GM12878 (cell line): ENCODE results near the gene NOP9. TPM values are rescaled to one million over a fixed set of nuclear protein-coding genes. Genes with fewer than 3 reads are reported as not detected.

Source experiments
- polyA plus RNA-seq, 11 experiments: library from polyadenylated mRNA; depleted of rRNA in 4 of 11; unstranded in 6 of 11; stranded (reverse) in 5 of 11; fragments of >200 nt; fragmentation: Nextera tagmentation in 4 of 11; fragmentation: Illumina TruSeq in 1 of 11; extraction: Ambion mirVana in 4 of 11; extraction: Trizol in 1 of 11; gene quantifications; 1 replicate in 1 of 11; 2 replicates in 10 of 11; pipeline versions ENCODE4 v1.2.1 to v1.2.3, GENCODE V29; 2011 to 2016; ENCODE audit warnings: inconsistent platforms in 2 of 11, missing spikeins in 2 of 11, low read depth in 1 of 11
- small RNA-seq: library from RNA; depleted of rRNA; stranded (forward); fragments of <200 nt; gene quantifications from one replicate; pipeline ENCODE3, GENCODE V24; 2014
- total RNA-seq, 4 experiments: library from RNA; depleted of rRNA in 3 of 4; stranded (reverse); fragments of >200 nt in 3 of 4; fragmentation: Illumina TruSeq in 1 of 4; extraction: Trizol in 1 of 4; gene quantifications; 2 replicates each; pipeline versions ENCODE4 v1.2.1 to v1.2.3, GENCODE V29; 2013 to 2021

Gene NOP9
- total and polyA plus RNA-seq, 10 of the 15 experiments (the other 5 are each of a cell fraction or from before 2014, with no cell fraction given): 2.4 to 43.9 (median 20.3) TPM

Small RNAs within 50 kb of the gene (small RNA-seq; reads per million reads assigned to genes)
- not detected for gene RF00026

Other genes with a start within 250 kb of the NOP9 start
Only the 7 nearest of the 34 such genes appear.
- gene TGM1, start 36.7 kb upstream of the NOP9 start, total RNA-seq (2014; rRNA removed): 3.5 and 4.8 TPM in 2 replicates
- 1.6 and 1.7 TPM in 2 replicates for gene TGM1, start 36.7 kb upstream of the NOP9 start, total RNA-seq (2014; rRNA removed; fragmentation: Illumina TruSeq; extraction: Trizol)
- gene TGM1, start 36.7 kb upstream of the NOP9 start, total RNA-seq (2021): 4.6 and 5.9 TPM in 2 replicates
- 1.3 and 1.9 TPM in 2 replicates for gene TGM1, start 36.7 kb upstream of the NOP9 start, polyA plus RNA-seq (2011; rRNA removed)
- gene TGM1, start 36.7 kb upstream of the NOP9 start, polyA plus RNA-seq (2014; fragmentation: Illumina TruSeq; extraction: Trizol): 0.79 and 3.9 TPM in 2 replicates
- gene TGM1, start 36.7 kb upstream of the NOP9 start, polyA plus RNA-seq (2014; fragmentation: Nextera tagmentation; extraction: Ambion mirVana): under 1 TPM; 0.05 to 0.18 TPM
- gene TGM1, start 36.7 kb upstream of the NOP9 start, polyA plus RNA-seq (2014; rRNA removed): 4.4 and 6.0 TPM in 2 replicates
- 1 to 10 TPM in 1 of 2 experiments, under 1 TPM in 1; 0.63 to 1.3 TPM for gene TGM1, start 36.7 kb upstream of the NOP9 start, polyA plus RNA-seq (2016; fragmentation: Nextera tagmentation; extraction: Ambion mirVana)
- gene RABGGTA, start 28.3 kb upstream of the NOP9 start, total RNA-seq (2014; rRNA removed): 54.1 and 55.7 TPM in 2 replicates
- gene RABGGTA, start 28.3 kb upstream of the NOP9 start, total RNA-seq (2014; rRNA removed; fragmentation: Illumina TruSeq; extraction: Trizol): 19.1 and 20.2 TPM in 2 replicates
- gene RABGGTA, start 28.3 kb upstream of the NOP9 start, total RNA-seq (2021): 54.4 and 59.1 TPM in 2 replicates
- 15.8 and 37.5 TPM in 2 replicates for gene RABGGTA, start 28.3 kb upstream of the NOP9 start, polyA plus RNA-seq (2011; rRNA removed)
- 18.4 and 35.6 TPM in 2 replicates for gene RABGGTA, start 28.3 kb upstream of the NOP9 start, polyA plus RNA-seq (2014; fragmentation: Illumina TruSeq; extraction: Trizol)
- gene RABGGTA, start 28.3 kb upstream of the NOP9 start, polyA plus RNA-seq (2014; fragmentation: Nextera tagmentation; extraction: Ambion mirVana): 10 to 100 TPM; 38.2 to 38.6 TPM
- 55.1 and 59.8 TPM in 2 replicates for gene RABGGTA, start 28.3 kb upstream of the NOP9 start, polyA plus RNA-seq (2014; rRNA removed)
- gene RABGGTA, start 28.3 kb upstream of the NOP9 start, polyA plus RNA-seq (2016; fragmentation: Nextera tagmentation; extraction: Ambion mirVana): 10 to 100 TPM; 69.5 to 75.6 TPM
- gene DHRS1, start 70 bp upstream of the NOP9 start, total RNA-seq (2014; rRNA removed): 14.0 and 17.6 TPM in 2 replicates
- gene DHRS1, start 70 bp upstream of the NOP9 start, total RNA-seq (2014; rRNA removed; fragmentation: Illumina TruSeq; extraction: Trizol): 12.1 and 12.6 TPM in 2 replicates
- gene DHRS1, start 70 bp upstream of the NOP9 start, total RNA-seq (2021): 23.3 and 26.8 TPM in 2 replicates
- 12.6 and 16.0 TPM in 2 replicates for gene DHRS1, start 70 bp upstream of the NOP9 start, polyA plus RNA-seq (2011; rRNA removed)
- gene DHRS1, start 70 bp upstream of the NOP9 start, polyA plus RNA-seq (2014; fragmentation: Illumina TruSeq; extraction: Trizol): 16.9 and 26.1 TPM in 2 replicates
- gene DHRS1, start 70 bp upstream of the NOP9 start, polyA plus RNA-seq (2014; fragmentation: Nextera tagmentation; extraction: Ambion mirVana): 10 to 100 TPM; 44.6 to 45.0 TPM
- gene DHRS1, start 70 bp upstream of the NOP9 start, polyA plus RNA-seq (2014; rRNA removed): 25.3 and 29.2 TPM in 2 replicates
- gene DHRS1, start 70 bp upstream of the NOP9 start, polyA plus RNA-seq (2016; fragmentation: Nextera tagmentation; extraction: Ambion mirVana): 10 to 100 TPM; 30.4 to 32.5 TPM
- 4.1 and 5.5 TPM in 2 replicates for gene CIDEB, start 8.1 kb downstream of the NOP9 start, total RNA-seq (2014; rRNA removed)
- 2.5 and 2.7 TPM in 2 replicates for gene CIDEB, start 8.1 kb downstream of the NOP9 start, total RNA-seq (2014; rRNA removed; fragmentation: Illumina TruSeq; extraction: Trizol)
- 5.1 and 5.5 TPM in 2 replicates for gene CIDEB, start 8.1 kb downstream of the NOP9 start, total RNA-seq (2021)
- 0.19 and 0.34 TPM in 2 replicates for gene CIDEB, start 8.1 kb downstream of the NOP9 start, polyA plus RNA-seq (2011; rRNA removed)
- gene CIDEB, start 8.1 kb downstream of the NOP9 start, polyA plus RNA-seq (2014; fragmentation: Illumina TruSeq; extraction: Trizol): 5.2 and 5.7 TPM in 2 replicates
- gene CIDEB, start 8.1 kb downstream of the NOP9 start, polyA plus RNA-seq (2014; fragmentation: Nextera tagmentation; extraction: Ambion mirVana): 1 to 10 TPM in 1 of 2 experiments, under 1 TPM in 1; 0.82 to 2.3 TPM
- 5.4 and 6.3 TPM in 2 replicates for gene CIDEB, start 8.1 kb downstream of the NOP9 start, polyA plus RNA-seq (2014; rRNA removed)
- 1 to 10 TPM; 3.1 to 3.3 TPM for gene CIDEB, start 8.1 kb downstream of the NOP9 start, polyA plus RNA-seq (2016; fragmentation: Nextera tagmentation; extraction: Ambion mirVana)
- 7.8 and 10.0 TPM in 2 replicates for gene LTB4R2, start 10.3 kb downstream of the NOP9 start, total RNA-seq (2014; rRNA removed)
- 2.6 and 2.8 TPM in 2 replicates for gene LTB4R2, start 10.3 kb downstream of the NOP9 start, total RNA-seq (2014; rRNA removed; fragmentation: Illumina TruSeq; extraction: Trizol)
- gene LTB4R2, start 10.3 kb downstream of the NOP9 start, total RNA-seq (2021): 8.9 and 13.0 TPM in 2 replicates
- 2.4 and 2.5 TPM in 2 replicates for gene LTB4R2, start 10.3 kb downstream of the NOP9 start, polyA plus RNA-seq (2011; rRNA removed)
- 3.0 and 3.3 TPM in 2 replicates for gene LTB4R2, start 10.3 kb downstream of the NOP9 start, polyA plus RNA-seq (2014; fragmentation: Illumina TruSeq; extraction: Trizol)
- under 1 TPM; 0.06 to 0.09 TPM for gene LTB4R2, start 10.3 kb downstream of the NOP9 start, polyA plus RNA-seq (2014; fragmentation: Nextera tagmentation; extraction: Ambion mirVana)
- gene LTB4R2, start 10.3 kb downstream of the NOP9 start, polyA plus RNA-seq (2014; rRNA removed): 16.0 and 17.8 TPM in 2 replicates
- gene LTB4R2, start 10.3 kb downstream of the NOP9 start, polyA plus RNA-seq (2016; fragmentation: Nextera tagmentation; extraction: Ambion mirVana): 1 to 10 TPM in 1 of 2 experiments, under 1 TPM in 1; 0.96 to 1.2 TPM
- gene LTB4R, start 11.7 kb downstream of the NOP9 start, total RNA-seq (2014; rRNA removed): 4.9 and 10.8 TPM in 2 replicates
- 2.9 and 3.1 TPM in 2 replicates for gene LTB4R, start 11.7 kb downstream of the NOP9 start, total RNA-seq (2014; rRNA removed; fragmentation: Illumina TruSeq; extraction: Trizol)
- gene LTB4R, start 11.7 kb downstream of the NOP9 start, total RNA-seq (2021): 6.8 and 9.2 TPM in 2 replicates
- 3.9 and 4.8 TPM in 2 replicates for gene LTB4R, start 11.7 kb downstream of the NOP9 start, polyA plus RNA-seq (2011; rRNA removed)
- gene LTB4R, start 11.7 kb downstream of the NOP9 start, polyA plus RNA-seq (2014; fragmentation: Illumina TruSeq; extraction: Trizol): 7.8 and 10.6 TPM in 2 replicates
- gene LTB4R, start 11.7 kb downstream of the NOP9 start, polyA plus RNA-seq (2014; fragmentation: Nextera tagmentation; extraction: Ambion mirVana): 1 to 10 TPM; 1.2 to 1.7 TPM
- gene LTB4R, start 11.7 kb downstream of the NOP9 start, polyA plus RNA-seq (2014; rRNA removed): 14.0 and 18.3 TPM in 2 replicates
- gene LTB4R, start 11.7 kb downstream of the NOP9 start, polyA plus RNA-seq (2016; fragmentation: Nextera tagmentation; extraction: Ambion mirVana): 1 to 10 TPM; 3.1 to 3.2 TPM
- gene ADCY4, start 35.2 kb downstream of the NOP9 start, total RNA-seq (2014; rRNA removed): 0.11 and 0.23 TPM in 2 replicates
- 0.46 TPM in 1 of 2 replicates, not detected in the other for gene ADCY4, start 35.2 kb downstream of the NOP9 start, total RNA-seq (2014; rRNA removed; fragmentation: Illumina TruSeq; extraction: Trizol)
- 0.87 and 1.0 TPM in 2 replicates for gene ADCY4, start 35.2 kb downstream of the NOP9 start, total RNA-seq (2021)
- 0.09 and 0.34 TPM in 2 replicates for gene ADCY4, start 35.2 kb downstream of the NOP9 start, polyA plus RNA-seq (2011; rRNA removed)
- 0.21 and 0.60 TPM in 2 replicates for gene ADCY4, start 35.2 kb downstream of the NOP9 start, polyA plus RNA-seq (2014; fragmentation: Illumina TruSeq; extraction: Trizol)
- under 1 TPM; 0.05 to 0.11 TPM for gene ADCY4, start 35.2 kb downstream of the NOP9 start, polyA plus RNA-seq (2014; fragmentation: Nextera tagmentation; extraction: Ambion mirVana)
- gene ADCY4, start 35.2 kb downstream of the NOP9 start, polyA plus RNA-seq (2014; rRNA removed): 0.19 and 1.1 TPM in 2 replicates
- gene ADCY4, start 35.2 kb downstream of the NOP9 start, polyA plus RNA-seq (2016; fragmentation: Nextera tagmentation; extraction: Ambion mirVana): under 1 TPM; 0.21 to 0.33 TPM